ENCODE data around the gene BCL2L1.

Gene BCL2L1

DNA sequence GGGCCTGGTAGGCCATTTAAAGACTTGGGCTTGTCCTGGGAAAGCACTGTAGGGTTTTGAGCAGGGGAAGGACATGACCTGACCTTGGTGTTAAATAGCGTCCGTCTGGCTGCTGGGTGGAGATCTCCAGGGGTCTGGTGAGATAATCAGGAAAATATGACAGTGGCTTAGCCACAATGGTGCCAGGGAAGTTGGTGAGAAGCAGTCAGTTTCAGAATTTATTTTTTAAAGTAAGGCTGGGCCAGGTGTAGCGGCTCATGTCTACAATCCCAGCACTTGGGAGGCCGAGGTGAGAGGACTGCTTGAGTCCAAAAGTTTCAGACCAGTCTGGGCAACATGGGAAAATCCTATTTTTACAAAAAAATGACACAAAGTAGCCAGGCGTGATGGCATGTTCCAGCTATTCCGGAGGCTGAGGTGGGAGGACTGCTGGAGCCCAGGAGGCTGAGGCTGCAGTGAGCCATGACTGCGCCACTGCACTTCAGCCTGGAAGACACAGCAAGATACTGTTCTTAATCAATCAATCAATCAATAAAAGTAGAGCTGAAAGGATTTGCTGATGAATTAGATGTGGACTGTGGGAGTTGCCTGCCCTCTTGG, 41.4 kb downstream of the BCL2L1 start:
- Histone ChIP-seq H3K27ac (no peak overlapping the region), H3K4me3 (ENCODE audit: low read depth, low read length) (no peak overlapping the region), H3K36me3 (replicated peaks) (peaks cover 24% of the 10 kb centered on the region), H3K27me3 (replicated peaks) (no peaks in the 10 kb centered on the region)
- in situ Hi-C loops (cut with HindIII; ENCODE audit: low pct_ligation_motif_present, low sequenced_read_pairs): no loop called here
- TF ChIP-seq, protein P1, sequence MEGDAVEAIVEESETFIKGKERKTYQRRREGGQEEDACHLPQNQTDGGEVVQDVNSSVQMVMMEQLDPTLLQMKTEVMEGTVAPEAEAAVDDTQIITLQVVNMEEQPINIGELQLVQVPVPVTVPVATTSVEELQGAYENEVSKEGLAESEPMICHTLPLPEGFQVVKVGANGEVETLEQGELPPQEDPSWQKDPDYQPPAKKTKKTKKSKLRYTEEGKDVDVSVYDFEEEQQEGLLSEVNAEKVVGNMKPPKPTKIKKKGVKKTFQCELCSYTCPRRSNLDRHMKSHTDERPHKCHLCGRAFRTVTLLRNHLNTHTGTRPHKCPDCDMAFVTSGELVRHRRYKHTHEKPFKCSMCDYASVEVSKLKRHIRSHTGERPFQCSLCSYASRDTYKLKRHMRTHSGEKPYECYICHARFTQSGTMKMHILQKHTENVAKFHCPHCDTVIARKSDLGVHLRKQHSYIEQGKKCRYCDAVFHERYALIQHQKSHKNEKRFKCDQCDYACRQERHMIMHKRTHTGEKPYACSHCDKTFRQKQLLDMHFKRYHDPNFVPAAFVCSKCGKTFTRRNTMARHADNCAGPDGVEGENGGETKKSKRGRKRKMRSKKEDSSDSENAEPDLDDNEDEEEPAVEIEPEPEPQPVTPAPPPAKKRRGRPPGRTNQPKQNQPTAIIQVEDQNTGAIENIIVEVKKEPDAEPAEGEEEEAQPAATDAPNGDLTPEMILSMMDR (IDR thresholded peaks at IDR 0.05; ENCODE audit: low read depth, low read length, missing control alignments): no peak
- no peak for DNase-seq

DNA sequence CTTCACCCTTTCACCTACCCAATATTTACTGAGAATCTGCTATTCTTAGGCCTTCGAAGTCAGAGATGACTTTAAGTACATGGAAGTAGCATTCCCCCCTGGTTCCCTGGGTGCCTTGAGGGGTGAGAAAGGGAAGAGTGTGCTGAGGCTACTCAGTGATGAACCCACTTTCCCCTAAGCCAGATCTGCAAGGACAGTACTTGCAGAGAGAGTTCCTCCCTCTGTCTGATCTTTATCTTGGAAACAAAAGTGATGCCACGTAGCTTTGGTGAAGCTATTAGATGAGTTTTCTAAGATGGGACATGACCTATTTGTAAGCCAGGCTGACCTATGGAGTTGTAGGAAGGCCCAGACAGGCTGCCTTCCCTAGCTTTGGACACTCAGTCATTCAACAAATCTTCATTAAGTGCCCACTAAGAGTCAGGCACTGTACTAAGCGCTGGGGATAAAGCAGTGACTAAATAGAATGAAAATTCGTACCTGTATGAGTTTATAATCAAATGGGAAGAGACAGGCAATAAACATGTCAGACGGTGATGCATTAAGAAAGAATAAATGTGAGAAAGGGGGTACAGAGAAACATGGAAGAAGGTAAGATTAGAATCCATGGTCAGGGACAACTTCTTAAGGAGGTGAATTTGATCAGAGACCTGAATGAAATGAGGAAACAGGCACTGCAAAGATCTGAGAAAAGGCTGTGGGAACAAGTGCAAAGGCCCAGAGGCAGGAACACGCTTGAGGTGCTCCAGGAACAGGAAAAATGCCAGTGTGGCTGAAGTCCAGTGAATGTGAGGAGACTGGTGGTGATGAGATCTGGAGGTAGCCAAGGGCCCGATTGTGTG, 42.2 kb downstream of the BCL2L1 start:
- in situ Hi-C loops (cut with HindIII; ENCODE audit: low pct_ligation_motif_present, low sequenced_read_pairs): no loop called here
- Histone ChIP-seq H3K27me3 (replicated peaks) (no peaks in the 10 kb centered on the region), H3K36me3 (replicated peaks) (peaks cover 21% of the 10 kb centered on the region), H3K4me3 (ENCODE audit: low read depth, low read length) (no peak overlapping the region), H3K27ac (no peak overlapping the region)
- TF ChIP-seq, protein P1 (IDR thresholded peaks at IDR 0.05; ENCODE audit: low read depth, low read length, missing control alignments): no peak
- no peak for DNase-seq

DNA sequence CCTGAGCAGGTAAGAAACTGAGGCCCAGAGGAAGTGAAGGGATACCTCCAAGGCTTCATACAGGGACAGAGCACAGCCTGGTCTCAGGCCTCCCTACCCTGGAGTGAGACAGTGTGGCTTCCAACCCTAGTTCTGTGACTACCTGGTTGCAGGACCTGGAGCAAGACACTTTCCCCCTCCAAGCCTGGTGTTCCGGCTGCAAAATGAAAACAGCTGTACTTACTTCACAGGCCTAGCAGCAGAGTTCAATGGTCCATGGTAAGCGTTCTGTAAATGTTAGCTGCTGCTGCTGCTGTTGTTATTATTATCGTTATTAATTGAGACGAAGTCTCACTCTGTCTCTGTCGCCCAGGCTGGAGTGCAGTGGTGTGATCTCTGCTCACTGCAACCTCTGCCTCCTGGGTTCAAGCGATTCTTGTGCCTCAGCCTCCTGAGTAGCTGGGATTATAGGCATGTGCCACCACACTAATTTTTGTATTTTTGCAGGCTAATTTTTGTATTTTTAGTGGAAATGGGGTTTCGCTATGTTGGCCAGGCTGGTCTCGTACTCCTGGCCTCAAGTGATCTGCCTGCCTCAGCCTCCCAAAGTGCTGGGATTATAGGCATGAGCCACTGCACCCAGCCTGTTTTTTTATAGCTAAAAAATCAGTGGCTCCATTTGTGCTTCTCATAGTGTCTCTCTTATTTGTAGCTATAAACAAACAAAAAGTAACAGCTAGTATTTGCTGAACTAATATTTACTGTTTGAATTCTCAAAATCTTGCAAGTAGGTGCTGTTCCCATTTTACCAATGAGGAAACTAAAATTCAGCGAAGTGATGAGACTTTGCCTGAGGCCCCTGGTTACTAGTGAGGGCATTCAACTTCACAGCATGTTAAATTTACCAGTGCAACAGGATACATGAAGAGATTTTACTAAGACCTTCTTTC, 43.0 kb downstream of the BCL2L1 start:
- in situ Hi-C loops (cut with HindIII; ENCODE audit: low pct_ligation_motif_present, low sequenced_read_pairs): no loop called here
- Histone ChIP-seq H3K36me3 (replicated peaks) (peaks cover 21% of the 10 kb centered on the region), H3K4me3 (ENCODE audit: low read depth, low read length) (no peak overlapping the region), H3K27ac (no peak overlapping the region), H3K27me3 (replicated peaks) (no peaks in the 10 kb centered on the region)
- TF ChIP-seq, protein P1 (IDR thresholded peaks at IDR 0.05; ENCODE audit: low read depth, low read length, missing control alignments): no peak
- no peak for DNase-seq

DNA sequence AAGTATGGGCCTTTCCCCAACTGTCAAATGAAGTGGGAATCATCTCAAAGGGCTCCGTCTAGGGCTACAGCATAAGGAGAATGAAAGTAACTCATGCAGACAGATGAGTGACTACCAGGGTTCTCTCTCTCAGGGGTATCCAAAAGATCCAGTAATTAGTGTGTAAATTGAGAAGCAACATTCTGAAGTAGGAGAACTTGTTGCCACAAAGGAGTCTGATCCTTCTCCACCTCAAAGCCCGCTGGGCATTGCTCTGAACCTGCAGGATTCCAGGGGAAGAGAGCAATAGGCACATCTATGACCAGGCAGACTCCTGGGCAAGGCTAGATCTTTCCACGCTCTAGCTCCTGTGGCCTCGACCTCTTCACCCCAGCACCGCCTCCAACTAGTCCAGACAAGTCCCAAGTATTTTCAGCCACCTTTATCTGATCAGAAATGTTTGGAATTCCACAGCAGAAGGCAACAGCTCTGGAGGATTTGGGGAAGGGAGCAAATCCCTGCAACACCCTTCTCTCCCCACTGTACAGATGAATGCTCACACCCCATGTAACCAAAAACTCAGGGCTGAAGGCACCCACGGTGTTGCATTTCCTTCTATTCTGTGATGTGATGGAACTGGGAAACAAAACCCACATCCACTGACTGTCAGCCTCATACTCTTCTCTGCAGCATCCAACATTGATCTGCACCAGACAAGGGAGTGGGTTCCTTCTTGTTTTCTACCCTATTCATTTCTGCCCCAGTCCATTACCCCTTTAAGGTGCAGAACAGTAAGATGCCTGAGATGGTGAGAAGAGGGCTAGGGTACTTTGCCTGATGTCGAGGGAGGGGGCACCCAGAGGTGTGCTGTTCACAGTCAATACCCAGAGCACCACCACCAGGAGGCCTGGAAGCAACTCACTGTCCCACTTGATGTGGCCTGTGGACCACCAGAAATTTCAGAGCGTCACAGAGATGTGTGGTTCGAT, 44.0 kb downstream of the BCL2L1 start:
- H3K27ac ChIP-seq: no peak overlapping the region
- H3K36me3 ChIP-seq (replicated peaks): peaks cover 14% of the 10 kb centered on the region
- in situ Hi-C loops (cut with HindIII; ENCODE audit: low pct_ligation_motif_present, low sequenced_read_pairs): no loop called here
- TF ChIP-seq, protein P1 (IDR thresholded peaks at IDR 0.05; ENCODE audit: low read depth, low read length, missing control alignments): peak; percentile 5
- no peaks in the 10 kb centered on the region for H3K27me3 ChIP-seq (replicated peaks)
- no peak overlapping the region for H3K4me3 ChIP-seq (ENCODE audit: low read depth, low read length)
- DNase-seq: peak; percentile 37

Measured in brain microvascular endothelial cell (primary cell).